ENCODE results near the gene GRK5. TPM values are rescaled to one million over a fixed set of nuclear protein-coding genes. Genes with fewer than 3 reads are reported as not detected.

GRK5 gene
- total RNA-seq, 2 donors from 2014 or later = 7.8 to 12.4 TPM

GRCh38 chr10:119282446-119282845 lies 75.1 kb downstream of the GRK5 start:
- DNase-seq (no peak), ATAC-seq (no peak)
- intact Hi-C loops (cut with DNase I, micrococcal nuclease) = no loop called here

- intact Hi-C loops (cut with DNase I, micrococcal nuclease) = no loop called here
- ATAC-seq = no peak
- no peak for DNase-seq
Measured at GRCh38 chr10:119283387-119283786, 76.0 kb downstream of the GRK5 start.

- ATAC-seq (no peak), DNase-seq (no peak)
Measured at GRCh38 chr10:119283818-119284217, 76.4 kb downstream of the GRK5 start.

GRCh38 chr10:119284679-119285096 lies 77.3 kb downstream of the GRK5 start:
- DNase-seq (no peak), ATAC-seq (no peak)
- intact Hi-C loops (cut with DNase I, micrococcal nuclease) = no loop called here

More at GRCh38 chr10:119283818-119284217, 76.4 kb downstream of the GRK5 start:
- intact Hi-C loops (cut with DNase I, micrococcal nuclease) = no loop called here

GRCh38 chr10:119285495-119286267 lies 78.3 kb downstream of the GRK5 start:
- intact Hi-C loops (cut with DNase I, micrococcal nuclease) = no loop called here
- DNase-seq (no peak), ATAC-seq (no peak)

- intact Hi-C loops (cut with DNase I, micrococcal nuclease) = no loop called here
- no peak for ATAC-seq
- DNase-seq = no peak
Measured at GRCh38 chr10:119286516-119286915, 79.1 kb downstream of the GRK5 start.

GRCh38 chr10:119286983-119287633 lies 79.7 kb downstream of the GRK5 start:
- ATAC-seq (no peak), DNase-seq (no peak)
- intact Hi-C loops (cut with DNase I, micrococcal nuclease) = no loop called here

GRCh38 chr10:119288574-119289001 lies 81.2 kb downstream of the GRK5 start:
- intact Hi-C loops (cut with DNase I, micrococcal nuclease) = no loop called here
- ATAC-seq (no peak), DNase-seq (no peak)

- peak; percentile 26 for ATAC-seq
- intact Hi-C loops (cut with DNase I, micrococcal nuclease) = no loop called here
- DNase-seq = no peak
Measured at GRCh38 chr10:119289227-119289920, 82.0 kb downstream of the GRK5 start.

- ATAC-seq = no peak
Measured at GRCh38 chr10:119290301-119291048, 83.1 kb downstream of the GRK5 start.

GRCh38 chr10:119291223-119291900 lies 84.0 kb downstream of the GRK5 start:
- intact Hi-C loops (cut with DNase I, micrococcal nuclease) = no loop called here
- DNase-seq = no peak
- no peak for ATAC-seq

More at GRCh38 chr10:119290301-119291048, 83.1 kb downstream of the GRK5 start:
- DNase-seq = no peak
- intact Hi-C loops (cut with DNase I, micrococcal nuclease) = no loop called here

GRCh38 chr10:119292968-119293760 lies 85.8 kb downstream of the GRK5 start:
- ATAC-seq = peak; percentile 20
- intact Hi-C loops (cut with DNase I, micrococcal nuclease) = no loop called here
- DNase-seq = no peak

- intact Hi-C loops (cut with DNase I, micrococcal nuclease) = no loop called here
- DNase-seq = no peak
- no peak for ATAC-seq
Measured at GRCh38 chr10:119296703-119297102, 89.3 kb downstream of the GRK5 start.

GRCh38 chr10:119297207-119297968 lies 90.0 kb downstream of the GRK5 start:
- intact Hi-C loops (cut with DNase I, micrococcal nuclease) = no loop called here
- no peak for ATAC-seq
- no peak for DNase-seq

- intact Hi-C loops (cut with DNase I, micrococcal nuclease) = no loop called here
- ATAC-seq (no peak), DNase-seq (no peak)
Measured at GRCh38 chr10:119298810-119299209, 91.4 kb downstream of the GRK5 start.

- intact Hi-C loops (cut with DNase I, micrococcal nuclease) = no loop called here
- DNase-seq (no peak), ATAC-seq (peak; percentile 72)
Measured at GRCh38 chr10:119299531-119299930, 92.2 kb downstream of the GRK5 start.

GRCh38 chr10:119301397-119301796 lies 94.0 kb downstream of the GRK5 start:
- DNase-seq (no peak), ATAC-seq (no peak)
- intact Hi-C loops (cut with DNase I, micrococcal nuclease) = no loop called here
